Measurements from ENCODE around the gene HAGHL.

DNA sequence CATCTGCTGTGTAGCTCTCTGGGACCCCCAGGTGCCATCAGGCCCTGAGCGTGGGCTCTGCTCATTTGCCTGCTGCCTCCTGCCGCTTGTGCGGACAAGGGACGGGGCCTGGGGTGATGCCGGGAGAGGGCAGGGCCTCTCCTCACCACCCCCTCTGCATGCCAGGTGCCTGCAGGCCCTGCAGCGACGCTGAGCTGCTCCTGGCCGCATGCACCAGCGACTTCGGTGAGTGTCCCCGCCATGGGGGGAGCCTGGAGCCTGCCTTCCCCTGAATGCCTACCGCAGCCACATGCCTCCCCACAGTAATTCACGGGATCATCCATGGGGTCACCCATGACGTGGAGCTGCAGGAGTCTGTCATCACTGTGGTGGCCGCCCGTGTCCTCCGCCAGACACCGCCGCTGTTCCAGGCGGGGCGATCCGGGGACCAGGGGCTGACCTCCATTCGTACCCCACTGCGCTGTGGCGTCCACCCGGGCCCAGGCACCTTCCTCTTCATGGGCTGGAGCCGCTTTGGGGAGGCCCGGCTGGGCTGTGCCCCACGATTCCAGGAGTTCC is 10.1 kb upstream of the HAGHL start:
- TF ChIP-seq, protein P1, sequence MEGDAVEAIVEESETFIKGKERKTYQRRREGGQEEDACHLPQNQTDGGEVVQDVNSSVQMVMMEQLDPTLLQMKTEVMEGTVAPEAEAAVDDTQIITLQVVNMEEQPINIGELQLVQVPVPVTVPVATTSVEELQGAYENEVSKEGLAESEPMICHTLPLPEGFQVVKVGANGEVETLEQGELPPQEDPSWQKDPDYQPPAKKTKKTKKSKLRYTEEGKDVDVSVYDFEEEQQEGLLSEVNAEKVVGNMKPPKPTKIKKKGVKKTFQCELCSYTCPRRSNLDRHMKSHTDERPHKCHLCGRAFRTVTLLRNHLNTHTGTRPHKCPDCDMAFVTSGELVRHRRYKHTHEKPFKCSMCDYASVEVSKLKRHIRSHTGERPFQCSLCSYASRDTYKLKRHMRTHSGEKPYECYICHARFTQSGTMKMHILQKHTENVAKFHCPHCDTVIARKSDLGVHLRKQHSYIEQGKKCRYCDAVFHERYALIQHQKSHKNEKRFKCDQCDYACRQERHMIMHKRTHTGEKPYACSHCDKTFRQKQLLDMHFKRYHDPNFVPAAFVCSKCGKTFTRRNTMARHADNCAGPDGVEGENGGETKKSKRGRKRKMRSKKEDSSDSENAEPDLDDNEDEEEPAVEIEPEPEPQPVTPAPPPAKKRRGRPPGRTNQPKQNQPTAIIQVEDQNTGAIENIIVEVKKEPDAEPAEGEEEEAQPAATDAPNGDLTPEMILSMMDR (conservative IDR thresholded peaks at IDR 0.05; ENCODE audit: low read length) = no peak
- no peak for TF ChIP-seq EZH2phosphoT487 (IDR thresholded peaks at IDR 0.05; ENCODE audit: borderline replicate concordance)

Data from Loucy (cell line).